Aorta (tissue), 5 donors: ENCODE measurements around the gene KIDINS220. TPM values are rescaled to one million over a fixed set of nuclear protein-coding genes. Genes with fewer than 3 reads are reported as not detected.

Experiments
- ATAC-seq: fragments of 200-7000 bp; cut with Tn5 transposase; one replicate; pipeline ENCODE4 v1.9.1; 2022; ENCODE audit warnings: moderate library complexity; ENCODE audit not compliant: low FRiP score
- DNase-seq, 2 donors: peaks; one replicate each; pipeline ENCODE4 v3.0.0-alpha.2; 2020
- H3K27ac ChIP-seq, 2 donors: one replicate each; pipeline ENCODE4 v1.5.1; 2013; ENCODE audit warnings: low read length in 2 of 2, mild to moderate bottlenecking in 2 of 2, moderate library complexity in 2 of 2, control low read depth in 1 of 2, inconsistent platforms in 1 of 2, low read depth in 1 of 2
- H3K27me3 ChIP-seq, 2 donors: one replicate each; pipeline ENCODE4 v1.6.1; 2013; ENCODE audit warnings: control low read depth in 1 of 2, low read length in 1 of 2, mild to moderate bottlenecking in 1 of 2, moderate library complexity in 1 of 2; ENCODE audit not compliant: insufficient read depth in 2 of 2, control insufficient read depth in 1 of 2
- H3K36me3 ChIP-seq, 2 donors: one replicate each; pipeline ENCODE4 v1.6.1; 2013; ENCODE audit warnings: control low read depth in 1 of 2, low read length in 1 of 2, mild to moderate bottlenecking in 1 of 2; ENCODE audit not compliant: insufficient read depth in 2 of 2, control insufficient read depth in 1 of 2
- H3K4me1 ChIP-seq, 2 donors: one replicate each; pipeline ENCODE4 v1.6.1; 2013; ENCODE audit warnings: low read length in 2 of 2, control low read depth in 1 of 2, mild to moderate bottlenecking in 1 of 2, moderate library complexity in 1 of 2; ENCODE audit not compliant: insufficient read depth in 2 of 2, control insufficient read depth in 1 of 2
- H3K4me3 ChIP-seq, 2 donors: one replicate each; pipeline ENCODE4 v1.5.1; 2013; ENCODE audit warnings: low read length in 2 of 2, control low read depth in 1 of 2, mild to moderate bottlenecking in 1 of 2
- H3K9me3 ChIP-seq: one replicate; pipeline ENCODE4 v1.6.1; 2013; ENCODE audit warnings: mild to moderate bottlenecking, low read length; ENCODE audit not compliant: control insufficient read depth
- WGBS, 2 donors: extraction: QIAGEN DNeasy Blood & Tissue Kit; methylation state at CpG; one replicate each; pipeline ENCODE4 v1.1.7; 2013; 5-methylcytosine and 5-hydroxymethylcytosine counted together
- intact Hi-C, 2 donors: fragments of 100-400 bp; cut with DNase I; formaldehyde crosslinking; loops; one replicate each; pipeline versions ENCODE4 v1.14.2 to v1.15.0; 2022
- polyA plus RNA-seq, 2 donors: library from polyadenylated mRNA; stranded (reverse); fragments of 200-250 nt; gene quantifications; one replicate each; pipeline ENCODE4 v1.2.3, GENCODE V29; 2013
- total RNA-seq, 2 donors: library from RNA; stranded (reverse); fragmentation: NEBNext Ultra II Directional; extraction: Animal tissue kit (Norgen Biotek cat#: 25700); gene quantifications; one replicate each; pipeline ENCODE4 v1.2.1, GENCODE V29; 2021
- donor health status: healthy with polysubstance abuse.
- donor health status: Bipolar disorder and iron deficiency.
- donor health status: DM: no; HTN: no; CAD: no.
- donor health status: DM: no; HTN: no; CAD: no.
- donor health status: DM: yes; HTN: yes; CAD: no.

Gene KIDINS220
- total and polyA plus RNA-seq, 4 donors = 6.9 to 81.6 (median 49.3) TPM

DNA sequence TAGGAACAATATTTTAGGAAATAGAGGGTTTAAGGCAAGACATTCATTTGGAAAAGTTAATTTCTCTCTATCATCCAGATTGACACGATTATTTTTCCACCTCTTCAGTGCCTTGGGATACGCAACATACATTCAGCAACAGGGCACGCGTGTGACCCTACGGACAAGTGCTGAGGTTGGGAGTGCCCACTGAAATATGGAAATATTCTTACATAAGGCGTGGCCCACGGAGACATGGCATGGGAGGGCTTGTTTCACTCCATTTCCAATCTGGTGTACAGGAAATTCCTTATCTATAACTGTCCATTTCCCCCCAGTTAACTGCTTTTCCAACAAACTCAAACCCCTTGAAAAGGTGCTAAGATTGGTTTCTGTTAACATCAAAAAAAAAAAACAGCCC lies 20.9 kb upstream of the KIDINS220 start:
- 96% methylated on average over 7 of the region's 7 CpGs for WGBS, 2 donors

DNA sequence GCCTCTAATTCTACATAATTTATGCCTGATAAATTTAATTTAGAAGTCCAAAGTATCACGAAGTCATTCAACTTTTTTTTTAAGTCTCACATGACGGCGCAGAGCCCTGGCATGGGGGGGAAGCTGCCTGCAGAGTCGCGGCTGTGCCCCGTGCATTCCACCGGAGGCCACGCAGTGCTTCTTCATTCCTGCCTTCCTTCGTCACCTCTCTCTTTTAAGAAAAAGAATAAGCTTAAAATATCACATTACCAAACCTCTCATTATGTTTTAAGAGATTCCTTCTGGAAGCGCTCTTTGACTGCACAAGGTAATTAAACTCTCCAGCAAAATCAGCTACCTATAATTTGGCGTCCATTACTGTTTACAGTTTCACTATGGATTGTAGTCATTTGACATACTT lies 20.3 kb upstream of the KIDINS220 start:
- H3K9me3 ChIP-seq = no peaks in the 10 kb centered on the region
- no peak for DNase-seq
- 90% methylated on average over 11 of the region's 11 CpGs for WGBS, 2 donors
- H3K27ac ChIP-seq = no peak overlapping the region
- no peaks in the 10 kb centered on the region for H3K27me3 ChIP-seq
- ATAC-seq = no peak
- no peaks in the 10 kb centered on the region for H3K4me1 ChIP-seq
- intact Hi-C loops = no loop called here
- H3K4me3 ChIP-seq = no peak overlapping the region
- H3K36me3 ChIP-seq = peaks cover 0 to 2% of the 10 kb centered on the region in 2 donors

More for the DNA sequence above, 20.9 kb upstream of the KIDINS220 start:
- no peaks in the 10 kb centered on the region for H3K4me1 ChIP-seq
- no peaks in the 10 kb centered on the region for H3K9me3 ChIP-seq
- H3K36me3 ChIP-seq = peaks cover 0 to 2% of the 10 kb centered on the region in 2 donors
- ATAC-seq = no peak
- no peak for DNase-seq
- no peak overlapping the region for H3K4me3 ChIP-seq
- H3K27ac ChIP-seq = no peak overlapping the region
- intact Hi-C loops = no loop called here
- H3K27me3 ChIP-seq = no peaks in the 10 kb centered on the region

DNA sequence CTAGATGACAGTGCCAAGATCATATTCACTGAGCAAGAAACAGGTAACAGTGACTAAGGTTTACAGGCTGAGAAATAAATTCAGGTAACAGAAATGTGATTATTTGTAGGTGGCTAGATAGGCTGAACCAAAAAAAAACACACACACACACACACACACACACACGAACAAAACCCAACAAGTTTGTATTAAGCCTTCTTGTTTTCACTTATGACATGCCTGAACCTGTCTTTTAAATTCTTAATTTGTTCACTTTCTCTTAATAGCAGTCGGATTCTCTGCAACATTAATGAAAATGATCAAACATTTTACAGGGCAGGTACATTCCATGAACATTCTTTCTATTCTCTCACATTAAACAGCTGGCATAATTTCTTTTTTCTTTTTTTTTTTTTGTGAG lies 18.8 kb upstream of the KIDINS220 start:
- Histone ChIP-seq H3K36me3 (peaks cover 0 to 2% of the 10 kb centered on the region in 2 donors), H3K27me3 (no peaks in the 10 kb centered on the region), H3K9me3 (no peaks in the 10 kb centered on the region), H3K4me1 (no peaks in the 10 kb centered on the region), H3K27ac (no peak overlapping the region), H3K4me3 (no peak overlapping the region)
- ATAC-seq (no peak), DNase-seq (no peak)
- 95 to 97% methylated on average over 2 of the region's 2 CpGs for WGBS, 2 donors
- intact Hi-C loops = no loop called here

DNA sequence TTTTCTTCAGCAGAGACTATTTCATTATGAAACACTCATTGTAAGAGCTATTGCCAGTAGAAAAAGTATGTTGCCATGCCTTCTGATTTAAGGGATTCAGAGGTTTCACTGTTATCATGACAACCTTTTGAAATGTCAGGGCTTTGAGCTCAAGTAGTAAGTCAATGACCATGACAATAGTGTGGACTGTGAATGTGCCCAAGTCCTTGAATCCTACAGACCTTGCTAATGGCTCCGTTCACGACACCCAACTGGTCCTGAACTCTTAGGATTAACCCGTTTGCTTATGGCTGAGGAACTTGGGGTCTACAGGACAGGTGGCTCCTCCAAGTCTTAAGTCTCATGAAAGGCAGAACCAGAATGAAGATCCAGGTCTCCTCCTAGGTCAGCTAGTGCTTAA lies 17.6 kb upstream of the KIDINS220 start:
- ATAC-seq = no peak
- Histone ChIP-seq H3K4me1 (no peaks in the 10 kb centered on the region), H3K4me3 (no peak overlapping the region), H3K27ac (no peak overlapping the region), H3K9me3 (no peaks in the 10 kb centered on the region), H3K36me3 (peaks cover 0 to 2% of the 10 kb centered on the region in 2 donors), H3K27me3 (no peaks in the 10 kb centered on the region)
- intact Hi-C loops = no loop called here
- no peak for DNase-seq
- 93 to 95% methylated on average over 3 of the region's 3 CpGs for WGBS, 2 donors

DNA sequence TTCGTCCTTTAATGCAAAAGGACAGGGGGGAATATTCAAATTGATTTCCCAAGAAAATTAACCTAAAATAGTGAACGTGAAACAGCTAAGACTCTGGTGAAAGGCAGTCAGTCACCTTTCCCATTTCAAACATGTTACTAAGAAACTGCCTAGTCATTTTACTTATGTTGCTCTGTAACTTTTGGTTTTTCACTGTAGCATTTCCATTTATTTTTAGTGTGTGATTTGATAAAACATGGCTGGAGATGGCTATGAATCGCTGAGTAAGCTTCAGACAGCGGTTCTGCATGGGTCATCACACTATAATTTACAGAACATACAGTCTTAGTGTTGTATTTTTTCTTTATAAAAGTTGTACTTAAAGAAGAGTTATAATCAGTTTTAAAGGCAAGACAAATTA lies 16.0 kb upstream of the KIDINS220 start:
- Histone ChIP-seq H3K4me3 (no peak overlapping the region), H3K9me3 (no peaks in the 10 kb centered on the region), H3K4me1 (no peaks in the 10 kb centered on the region), H3K27ac (no peak overlapping the region), H3K27me3 (no peaks in the 10 kb centered on the region), H3K36me3 (peaks cover 0 to 2% of the 10 kb centered on the region in 2 donors)
- DNase-seq = no peak
- intact Hi-C loops = no loop called here
- 80 to 86% methylated on average over 4 of the region's 4 CpGs for WGBS, 2 donors
- ATAC-seq = no peak

DNA sequence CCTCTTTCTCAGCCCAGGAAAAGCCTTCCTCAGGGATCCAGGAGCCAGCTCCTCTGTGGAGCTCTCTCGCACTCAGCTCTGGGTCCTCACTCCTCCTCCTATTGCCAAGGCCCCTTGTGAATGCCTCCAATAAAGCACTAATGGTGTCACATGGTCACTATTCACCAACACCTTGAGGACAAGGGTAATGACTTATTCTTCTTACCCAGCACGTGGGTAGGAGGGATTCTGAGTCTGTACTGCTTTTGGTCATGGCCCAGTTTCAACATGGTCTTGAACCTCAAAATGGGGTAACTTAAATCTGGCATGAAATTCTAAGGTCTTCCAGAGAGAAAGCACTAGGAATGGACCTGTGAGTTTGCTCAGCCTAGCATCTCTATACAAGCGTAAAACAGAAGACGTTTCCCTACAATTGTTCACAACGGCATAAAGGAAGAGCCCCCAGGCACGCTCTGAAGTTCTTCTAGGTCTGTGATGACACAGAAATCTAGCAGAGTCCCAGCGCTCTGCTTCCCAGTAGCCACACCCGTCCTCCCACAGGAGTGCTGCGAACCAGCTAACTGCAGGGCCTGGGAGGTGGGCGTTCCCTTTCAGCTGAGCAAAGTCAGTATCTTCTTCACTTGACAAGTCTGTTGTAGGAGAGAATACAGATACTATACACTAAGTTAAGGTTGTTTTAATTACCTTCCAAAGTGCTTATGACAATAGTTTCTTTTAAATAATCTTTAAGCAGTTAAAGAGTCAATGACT lies 14.6 kb upstream of the KIDINS220 start:
- no peak overlapping the region for H3K27ac ChIP-seq
- H3K36me3 ChIP-seq = peaks cover 0 to under 1% of the 10 kb centered on the region in 2 donors
- ATAC-seq (no peak), DNase-seq (no peak)
- no peaks in the 10 kb centered on the region for H3K27me3 ChIP-seq
- WGBS, 2 donors = 89 to 91% methylated on average over 10 of the region's 10 CpGs
- no peaks in the 10 kb centered on the region for H3K9me3 ChIP-seq
- intact Hi-C loops = no loop called here
- H3K4me3 ChIP-seq = no peak overlapping the region
- H3K4me1 ChIP-seq = no peaks in the 10 kb centered on the region

DNA sequence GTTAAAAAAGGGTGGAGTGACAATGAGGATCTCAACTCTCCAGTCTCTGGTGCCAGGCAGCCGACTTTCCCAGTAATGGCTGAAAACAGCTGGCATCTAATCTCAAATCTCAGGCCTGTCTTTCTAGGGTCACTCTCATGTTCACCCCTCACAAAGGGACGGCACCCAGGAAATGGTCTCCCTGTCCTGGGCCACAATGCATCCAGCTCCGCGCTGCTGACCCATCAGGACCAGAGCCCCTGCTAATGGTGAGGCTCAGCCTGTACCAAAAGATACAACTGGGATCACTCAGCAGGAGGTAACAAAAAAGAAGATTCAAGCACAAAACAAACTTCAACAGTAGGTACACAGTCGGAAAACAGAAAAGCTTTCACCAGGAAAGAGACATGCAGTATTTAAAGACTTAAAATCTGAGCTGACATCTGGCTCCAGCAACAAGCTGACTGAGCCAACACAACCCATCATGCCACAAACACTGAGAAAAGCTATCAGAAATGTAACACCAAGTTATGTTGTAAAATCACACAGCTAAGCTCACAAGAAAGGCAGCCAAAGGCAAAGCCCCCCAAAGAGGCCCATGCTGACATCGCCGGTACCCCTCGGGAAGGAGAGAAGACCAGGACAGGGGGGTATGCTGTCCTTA lies 13.6 kb upstream of the KIDINS220 start:
- Histone ChIP-seq H3K27ac (no peak overlapping the region), H3K27me3 (no peaks in the 10 kb centered on the region), H3K36me3 (no peaks in the 10 kb centered on the region), H3K4me1 (no peaks in the 10 kb centered on the region), H3K4me3 (no peak overlapping the region), H3K9me3 (no peaks in the 10 kb centered on the region)
- ATAC-seq = no peak
- intact Hi-C loops = no loop called here
- DNase-seq = no peak
- WGBS, 2 donors = 80 to 86% methylated on average over 8 of the region's 8 CpGs

DNA sequence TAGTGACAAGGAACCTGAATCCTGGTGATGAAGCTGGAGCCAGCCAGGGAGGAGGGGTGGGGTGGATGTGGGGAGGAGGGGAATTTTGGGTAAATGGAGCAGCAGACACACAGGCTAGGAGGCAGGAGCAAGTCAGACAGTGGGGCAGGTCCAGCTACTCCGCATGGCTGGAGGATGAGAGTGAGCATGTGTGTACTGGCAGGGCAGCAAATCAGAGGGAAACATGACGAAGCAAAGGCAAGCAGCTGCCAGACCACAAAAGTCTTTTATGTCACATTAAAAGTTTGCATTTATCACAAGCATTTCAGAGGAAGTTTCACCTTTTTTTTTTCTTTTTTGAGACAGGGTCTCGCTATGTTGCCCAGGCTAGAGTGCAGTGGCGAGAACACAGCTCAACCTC lies 11.9 kb upstream of the KIDINS220 start:
- H3K4me1 ChIP-seq = no peaks in the 10 kb centered on the region
- no peaks in the 10 kb centered on the region for H3K27me3 ChIP-seq
- H3K9me3 ChIP-seq = no peaks in the 10 kb centered on the region
- no peaks in the 10 kb centered on the region for H3K36me3 ChIP-seq
- H3K27ac ChIP-seq = no peak overlapping the region
- DNase-seq = no peak
- no peak overlapping the region for H3K4me3 ChIP-seq
- intact Hi-C loops = no loop called here
- WGBS, 2 donors = 45 to 51% methylated on average over 4 of the region's 4 CpGs
- ATAC-seq = no peak
